H9 (cell line): ENCODE results near the gene RAET1G. TPM values are rescaled to one million over a fixed set of nuclear protein-coding genes. Genes with fewer than 3 reads are reported as not detected.

Source experiments
- DNase-seq: peaks from one replicate; pipeline ENCODE4 v3.0.0-alpha.2; 2017
- H2AFZ ChIP-seq: one replicate; pipeline ENCODE4 v1.6.1; 2013; ENCODE audit warnings: mild to moderate bottlenecking, low read length, control low read depth, moderate library complexity
- H2AK5ac ChIP-seq: 2 replicates; pipeline ENCODE4 v1.6.1; 2013; ENCODE audit warnings: low read length, control low read depth, mixed read lengths; ENCODE audit not compliant: insufficient read length
- H2BK120ac ChIP-seq: one replicate; pipeline ENCODE4 v1.6.1; 2013; ENCODE audit warnings: low read depth, mild to moderate bottlenecking, low read length, control low read depth, inconsistent platforms; ENCODE audit not compliant: poor library complexity, severe bottlenecking
- H2BK12ac ChIP-seq: 2 replicates; pipeline ENCODE4 v1.6.1; 2013; ENCODE audit warnings: low read length, control low read depth, mixed read lengths, low read depth; ENCODE audit not compliant: insufficient read length
- H2BK15ac ChIP-seq: 2 replicates; pipeline ENCODE4 v1.6.1; 2013; ENCODE audit warnings: low read depth, low read length, control low read depth
- H2BK20ac ChIP-seq: one replicate; pipeline ENCODE4 v1.6.1; 2013; ENCODE audit warnings: low read depth, mild to moderate bottlenecking, low read length, control low read depth, inconsistent platforms; ENCODE audit not compliant: poor library complexity, severe bottlenecking
- H2BK5ac ChIP-seq: 2 replicates; pipeline ENCODE4 v1.6.1; 2013; ENCODE audit warnings: low read length, control low read depth, mixed read lengths; ENCODE audit not compliant: insufficient read length
- H3K14ac ChIP-seq: 2 replicates; pipeline ENCODE4 v1.6.1; 2013; ENCODE audit warnings: low read length, control low read depth; ENCODE audit not compliant: insufficient read depth
- H3K18ac ChIP-seq: 2 replicates; pipeline ENCODE4 v1.6.1; 2013; ENCODE audit warnings: low read depth, mild to moderate bottlenecking, mixed read lengths, low read length, control low read depth; ENCODE audit not compliant: insufficient read length
- H3K23ac ChIP-seq: 2 replicates; pipeline ENCODE4 v1.6.1; 2013; ENCODE audit warnings: low read length, control low read depth, mixed read lengths, low read depth; ENCODE audit not compliant: insufficient read length
- H3K23me2 ChIP-seq: 2 replicates; pipeline ENCODE4 v1.6.1; 2013; ENCODE audit warnings: low read depth, mild to moderate bottlenecking, mixed read lengths, low read length, control low read depth; ENCODE audit not compliant: insufficient read length, poor library complexity, severe bottlenecking
- H3K27ac ChIP-seq: 2 replicates; pipeline ENCODE4 v1.5.1; 2013; ENCODE audit warnings: low read length, control low read depth, mixed read lengths, low read depth; ENCODE audit not compliant: insufficient read length
- H3K27me3 ChIP-seq: 2 replicates; pipeline ENCODE4 v1.6.1; 2013; ENCODE audit warnings: low read length, control low read depth, inconsistent platforms; ENCODE audit not compliant: insufficient read depth
- H3K4ac ChIP-seq: 2 replicates; pipeline ENCODE4 v1.6.1; 2013; ENCODE audit warnings: low read depth, mild to moderate bottlenecking, control low read depth, inconsistent platforms, low read length, moderate library complexity
- H3K4me1 ChIP-seq: 2 replicates; pipeline ENCODE4 v1.6.1; 2013; ENCODE audit warnings: low read length, control low read depth, inconsistent platforms; ENCODE audit not compliant: insufficient read depth
- H3K4me2 ChIP-seq: 2 replicates; pipeline ENCODE4 v1.6.1; 2013; ENCODE audit warnings: low read length, control low read depth, mixed read lengths; ENCODE audit not compliant: insufficient read length, insufficient read depth
- H3K56ac ChIP-seq: 2 replicates; pipeline ENCODE4 v1.6.1; 2013; ENCODE audit warnings: low read depth, mild to moderate bottlenecking, mixed read lengths, low read length, control low read depth; ENCODE audit not compliant: insufficient read length
- H3K79me1 ChIP-seq: 2 replicates; pipeline ENCODE4 v1.6.1; 2013; ENCODE audit warnings: low read depth, mild to moderate bottlenecking, moderate library complexity, low read length, control low read depth, inconsistent platforms; ENCODE audit not compliant: insufficient read depth, poor library complexity, severe bottlenecking
- H3K79me2 ChIP-seq: 2 replicates; pipeline ENCODE4 v1.6.1; 2013; ENCODE audit warnings: low read length, control low read depth, inconsistent platforms; ENCODE audit not compliant: insufficient read depth
- H3K9ac ChIP-seq: 2 replicates; pipeline ENCODE4 v1.6.1; 2013; ENCODE audit warnings: low read length, control low read depth, mixed read lengths; ENCODE audit not compliant: insufficient read length; ENCODE audit errors: extremely low read depth
- H3K9me3 ChIP-seq: one replicate; pipeline ENCODE4 v1.6.1; 2013; ENCODE audit warnings: low read depth, low read length, inconsistent platforms; ENCODE audit not compliant: control insufficient read depth
- H3T11ph ChIP-seq: one replicate; pipeline ENCODE4 v1.6.1; 2013; ENCODE audit warnings: mild to moderate bottlenecking, low read length, control low read depth, inconsistent platforms
- H4K20me1 ChIP-seq: one replicate; pipeline ENCODE4 v1.6.1; 2013; ENCODE audit not compliant: control insufficient read depth, insufficient read length, insufficient read depth
- H4K5ac ChIP-seq: 2 replicates; pipeline ENCODE4 v1.6.1; 2013; ENCODE audit warnings: low read depth, mild to moderate bottlenecking, mixed read lengths, low read length, control low read depth; ENCODE audit not compliant: insufficient read length
- H4K8ac ChIP-seq: replicated peaks from 2 replicates; pipeline ENCODE4 v1.6.1; 2013; ENCODE audit warnings: low read length, control low read depth, mixed read lengths, low read depth; ENCODE audit not compliant: insufficient read length
- H4K91ac ChIP-seq: 2 replicates; pipeline ENCODE4 v1.6.1; 2013; ENCODE audit warnings: low read depth, mild to moderate bottlenecking, moderate library complexity, mixed read lengths, low read length, control low read depth; ENCODE audit not compliant: insufficient read length
- H3K27ac Mint-ChIP-seq, 3 experiments: 2 replicates in 2 of 3; 3 replicates in 1 of 3; pipeline ENCODE4 v1.8.0; 2020 to 2021; ENCODE audit warnings: mixed read lengths in 3 of 3, mild to moderate bottlenecking in 1 of 3, moderate library complexity in 1 of 3
- H3K27me3 Mint-ChIP-seq: 2 replicates; pipeline ENCODE4 v1.8.0; 2021; ENCODE audit warnings: low read depth, mild to moderate bottlenecking, moderate library complexity, mixed read lengths
- H3K36me3 Mint-ChIP-seq, 3 experiments: 2 replicates in 2 of 3; 3 replicates in 1 of 3; pipeline ENCODE4 v1.8.0; 2020 to 2021; ENCODE audit warnings: low read depth in 3 of 3, mixed read lengths in 3 of 3; ENCODE audit not compliant: insufficient read depth in 1 of 3
- H3K4me1 Mint-ChIP-seq, 2 experiments: 2 replicates each; pipeline ENCODE4 v1.8.0; 2020; ENCODE audit warnings: mixed read lengths in 2 of 2
- H3K4me3 Mint-ChIP-seq, 2 experiments: 2 replicates in 1 of 2; 3 replicates in 1 of 2; pipeline ENCODE4 v1.8.0; 2020 to 2021; ENCODE audit warnings: mild to moderate bottlenecking in 2 of 2, mixed read lengths in 2 of 2, moderate library complexity in 1 of 2
- H3K9me3 Mint-ChIP-seq, 2 experiments: 2 replicates in 1 of 2; 3 replicates in 1 of 2; pipeline ENCODE4 v1.8.0; 2020; ENCODE audit warnings: mild to moderate bottlenecking in 2 of 2, mixed read lengths in 2 of 2, moderate library complexity in 1 of 2
- CTCF ChIP-seq: fragments of 200-600 bp; sonication (generic); conservative IDR thresholded peaks from 3 replicates; pipeline ENCODE4 v1.8.0; 2021; ENCODE audit warnings: antibody characterized with exemption, mild to moderate bottlenecking
- WGBS: extraction: QIAGEN DNeasy Blood & Tissue Kit; methylation state at CpG from one replicate; pipeline ENCODE4 v1.1.7; 2013; ENCODE audit warnings: missing lambda C conversion rate, low lambda C conversion rate, mixed read lengths; ENCODE audit not compliant: insufficient read length; ENCODE audit errors: extremely low coverage; 5-methylcytosine and 5-hydroxymethylcytosine counted together
- total RNA-seq: library from RNA; stranded (reverse); gene quantifications from 2 replicates; pipeline ENCODE4 v1.2.1, GENCODE V29; 2021

RAET1G gene
- total RNA-seq, 1 experiment from 2014 or later, result not detected

- no peak overlapping the region; the same call in 1 of the 2 replicates for H3K14ac ChIP-seq
- H2BK12ac ChIP-seq, result no peak overlapping the region
- H3K9me3 Mint-ChIP-seq, result peaks cover 4 to 6% of the 10 kb centered on the region in 2 experiments; a peak in 4 of 5 replicates
- peaks cover 44% of the 10 kb centered on the region for H3K27me3 ChIP-seq
- no peak overlapping the region for H3K27ac ChIP-seq
- H2AK5ac ChIP-seq, result no peak overlapping the region
- H3K79me1 ChIP-seq, result no peaks in the 10 kb centered on the region
- H3K27me3 Mint-ChIP-seq, result peaks cover 95% of the 10 kb centered on the region
- H3K79me2 ChIP-seq, result no peaks in the 10 kb centered on the region
- H3K36me3 Mint-ChIP-seq, result no peaks in the 10 kb centered on the region; a peak in 1 of 7 replicates
- TF ChIP-seq CTCF, result peak; percentile 88
- no peak overlapping the region for H2BK5ac ChIP-seq
- no peaks in the 10 kb centered on the region for H3K9me3 ChIP-seq
- no peak overlapping the region for H3K9ac ChIP-seq
- H3K4me2 ChIP-seq, result peak overlapping the region; percentile 41
- H3K4me1 ChIP-seq, result no peaks in the 10 kb centered on the region
- H2BK15ac ChIP-seq, result no peak overlapping the region; the same call in 1 of the 2 replicates
- no peak overlapping the region for H3K27ac Mint-ChIP-seq
- H3K18ac ChIP-seq, result no peak overlapping the region
- no peak overlapping the region for H4K91ac ChIP-seq
- no peak overlapping the region for H3K56ac ChIP-seq
- no peak overlapping the region for H3T11ph ChIP-seq
- no peak overlapping the region for H4K8ac ChIP-seq
- H3K4me3 Mint-ChIP-seq, result peak overlapping the region; percentile 73 to 83
- H2BK20ac ChIP-seq, result no peak overlapping the region
- peaks cover 12 to 19% of the 10 kb centered on the region in 2 experiments for H3K4me1 Mint-ChIP-seq
- H3K23me2 ChIP-seq, result peaks cover 19% of the 10 kb centered on the region
- no peak overlapping the region for H3K4ac ChIP-seq
- no peak overlapping the region for H2BK120ac ChIP-seq
- H4K5ac ChIP-seq, result no peak overlapping the region
- no peak overlapping the region for H3K23ac ChIP-seq
- peak; percentile 90 for DNase-seq
- no peak overlapping the region for H2AFZ ChIP-seq
- H4K20me1 ChIP-seq, result no peaks in the 10 kb centered on the region
- WGBS, result no CpG with 5 or more reads among the region's 31 CpGs
These were observed 3.3 kb upstream of the RAET1G start for GRCh38 chr6:149925974-149926777.
